GM12878 (cell line): Measurements from ENCODE around the gene TNFRSF11A. TPM values are rescaled to one million over a fixed set of nuclear protein-coding genes. Genes with fewer than 3 reads are reported as not detected.

Experiments
- ATAC-seq: fragments of 200-7000 bp; cut with Tn5 transposase; 3 replicates; pipeline ENCODE4 v1.9.1; 2020; ENCODE audit warnings: mild to moderate bottlenecking, moderate library complexity
- BruUV-seq: library from RNA; stranded (reverse); fragments of 400-500 nt; replicated peaks from 2 replicates; lab custom pipeline; 2021; lab: Mats Ljungman, UMichigan
- CTCF ChIA-PET: fragments of 300-600 bp; sonication (Branson Sonifier 250); formaldehyde crosslinking; extraction: SDS; loops from one replicate; lab custom pipeline; 2021; ENCODE audit warnings: inconsistent platforms; lab: Yijun Ruan, JAX
- POLR2A ChIA-PET: fragments of 350-600 bp; formaldehyde crosslinking; extraction: SDS; loops from one replicate; lab custom pipeline; 2021; ENCODE audit warnings: inconsistent platforms; lab: Charles Lee
- RAD21 ChIA-PET: fragments of 300-600 bp; sonication (Branson Sonifier 250); formaldehyde crosslinking; loops from one replicate; lab custom pipeline; 2023; ENCODE audit warnings: antibody characterized with exemption; ENCODE audit not compliant: unreplicated experiment; lab: Charles Lee
- SMC1A ChIA-PET: fragments of 300-600 bp; sonication (Branson Sonifier 250); formaldehyde crosslinking; loops from one replicate; lab custom pipeline; 2023; ENCODE audit not compliant: unreplicated experiment, uncharacterized antibody; lab: Charles Lee
- DNase-seq: peaks from one replicate; pipeline ENCODE4 v3.0.0-alpha.2; 2011; ENCODE audit warnings: low read depth, low spot score
- FAIRE-seq: peaks from 3 replicates; lab custom pipeline; 2011; peaks lifted over from hg19 to GRCh38; lab: Jason Lieb, UNC
- H2AFZ ChIP-seq: 2 replicates; pipeline ENCODE4 v1.6.0; 2011; ENCODE audit warnings: low read depth, low read length, control low read depth; ENCODE audit not compliant: control insufficient read depth
- H3K27ac ChIP-seq: 2 replicates; pipeline ENCODE4 v1.5.1; 2011; ENCODE audit warnings: control low read depth; ENCODE audit not compliant: control insufficient read depth, insufficient read depth
- H3K27me3 ChIP-seq, 2 experiments: replicated peaks in 1 of 2; 2 replicates each; pipeline versions ENCODE4 v1.6.0 to v1.6.1; 2011; ENCODE audit warnings: low read length in 1 of 2; ENCODE audit not compliant: control insufficient read depth in 2 of 2, insufficient read depth in 2 of 2
- H3K36me3 ChIP-seq, 2 experiments: 2 replicates each; pipeline ENCODE4 v1.5.1; 2011; ENCODE audit warnings: low read length in 1 of 2; ENCODE audit not compliant: control insufficient read depth in 2 of 2, insufficient read depth in 2 of 2
- H3K4me1 ChIP-seq: 2 replicates; pipeline ENCODE4 v1.6.1; 2011; ENCODE audit warnings: mild to moderate bottlenecking, low read length, moderate library complexity, mixed read lengths; ENCODE audit not compliant: control insufficient read depth, insufficient read depth
- H3K4me2 ChIP-seq: 2 replicates; pipeline ENCODE4 v1.6.0; 2011; ENCODE audit warnings: control low read depth; ENCODE audit not compliant: control insufficient read depth, insufficient read depth
- H3K4me3 ChIP-seq: fragments of 200-600 bp; sonication (generic); 2 replicates; pipeline ENCODE4 v1.5.1; 2016
- H3K79me2 ChIP-seq: 2 replicates; pipeline ENCODE4 v1.6.0; 2011; ENCODE audit warnings: low read length; ENCODE audit not compliant: control insufficient read depth, insufficient read depth
- H3K9ac ChIP-seq: 2 replicates; pipeline ENCODE4 v1.8.0; 2011; ENCODE audit warnings: low read length, control low read depth, mixed read lengths; ENCODE audit not compliant: control insufficient read depth, insufficient read depth
- H3K9me3 ChIP-seq: replicated peaks from 3 replicates; pipeline ENCODE4 v1.5.1; 2011; ENCODE audit warnings: mild to moderate bottlenecking, low read length; ENCODE audit not compliant: control insufficient read depth, insufficient read depth
- H4K20me1 ChIP-seq: 2 replicates; pipeline ENCODE4 v1.6.0; 2011; ENCODE audit not compliant: control insufficient read depth, insufficient read depth
- CEBPB ChIP-seq, 2 experiments: fragments of 150-350 bp in 1 of 2; IDR thresholded peaks; 2 replicates each; pipeline ENCODE4 v1.6.1; 2012 to 2014; ENCODE audit warnings: low read depth in 2 of 2, low read length in 2 of 2, borderline replicate concordance in 1 of 2, inconsistent platforms in 1 of 2
- CEBPZ ChIP-seq: fragments of 150-350 bp; IDR thresholded peaks from 2 replicates; pipeline ENCODE4 v1.6.1; 2016; ENCODE audit warnings: low read depth, low read length
- FOS ChIP-seq: IDR thresholded peaks from 3 replicates; pipeline ENCODE4 v1.6.1; 2011; ENCODE audit warnings: borderline replicate concordance; ENCODE audit not compliant: insufficient read length; ENCODE audit errors: extremely low read depth
- HDAC2 ChIP-seq: fragments of 200-600 bp; sonication (generic); IDR thresholded peaks from 2 replicates; pipeline ENCODE4 v1.6.1; 2017
- JUND ChIP-seq: IDR thresholded peaks from 2 replicates; pipeline ENCODE4 v1.6.1; 2012; ENCODE audit warnings: low read depth, mild to moderate bottlenecking, low read length, improper control_type of control experiment, moderate library complexity
- RCOR1 ChIP-seq: conservative IDR thresholded peaks from 2 replicates; pipeline ENCODE4 v1.6.1; 2012; ENCODE audit warnings: low read depth, low read length, improper control_type of control experiment
- SMARCA5 ChIP-seq: fragments of 450-650 bp; IDR thresholded peaks from 2 replicates; pipeline ENCODE4 v1.6.1; 2017; ENCODE audit warnings: mild to moderate bottlenecking
- SRF ChIP-seq, 2 experiments: IDR thresholded peaks; 2 replicates each; pipeline ENCODE4 v1.6.1; 2011; ENCODE audit warnings: low read depth in 2 of 2, low read length in 2 of 2, mild to moderate bottlenecking in 1 of 2, moderate library complexity in 1 of 2
- WGBS: methylation state at CpG from one replicate; pipeline ENCODE4 v1.1.6; 2016; ENCODE audit warnings: low lambda C conversion rate; ENCODE audit not compliant: insufficient replicate concordance, insufficient coverage; ENCODE audit errors: missing lambda C conversion rate; 5-methylcytosine and 5-hydroxymethylcytosine counted together
- in situ Hi-C: fragments of 300-500 bp; cut with MboI; formaldehyde crosslinking; loops from 9 replicates; pipeline ENCODE4 v1.14.3; 2018; ENCODE audit warnings: mixed read lengths
- intact Hi-C: fragments of 100-400 bp; cut with micrococcal nuclease; formaldehyde crosslinking; loops from one replicate; pipeline ENCODE4 v1.14.2; 2022; ENCODE audit not compliant: unreplicated experiment
- polyA plus RNA-seq, 11 experiments: library from polyadenylated mRNA; depleted of rRNA in 4 of 11; unstranded in 6 of 11; stranded (reverse) in 5 of 11; fragments of >200 nt; fragmentation: Nextera tagmentation in 4 of 11; fragmentation: Illumina TruSeq in 1 of 11; extraction: Ambion mirVana in 4 of 11; extraction: Trizol in 1 of 11; gene quantifications; 1 replicate in 1 of 11; 2 replicates in 10 of 11; pipeline versions ENCODE4 v1.2.1 to v1.2.3, GENCODE V29; 2011 to 2016; ENCODE audit warnings: inconsistent platforms in 2 of 11, missing spikeins in 2 of 11, low read depth in 1 of 11
- total RNA-seq, 4 experiments: library from RNA; depleted of rRNA in 3 of 4; stranded (reverse); fragments of >200 nt in 3 of 4; fragmentation: Illumina TruSeq in 1 of 4; extraction: Trizol in 1 of 4; gene quantifications; 2 replicates each; pipeline versions ENCODE4 v1.2.1 to v1.2.3, GENCODE V29; 2013 to 2021

The TNFRSF11A gene
- total and polyA plus RNA-seq, 10 of the 15 experiments (the other 5 are each of a cell fraction or from before 2014, with no cell fraction given) = 0.07 to 4.0 (median 0.23) TPM

- no peak for DNase-seq
- WGBS = 58% methylated on average over 6 of the region's 6 CpGs
- BruUV-seq = no TSS peak
- intact Hi-C loops = loop anchor here (5.0 to 10.0 kb wide), 3 partner anchors 142 to 256 kb away; partner anchors contain the start of genes PIGN, RELCH and ZCCHC2
- Histone ChIP-seq H4K20me1 (no peaks in the 10 kb centered on the region), H3K4me3 (no peak overlapping the region), H3K9me3 (no peaks in the 10 kb centered on the region), H3K4me1 (peaks cover 15% of the 10 kb centered on the region), H2AFZ (no peak overlapping the region), H3K27ac (no peak overlapping the region), H3K27me3 (peaks cover 0 to 13% of the 10 kb centered on the region in 2 experiments; a peak in 1 of 4 replicates), H3K9ac (no peak overlapping the region), H3K79me2 (no peaks in the 10 kb centered on the region), H3K4me2 (no peak overlapping the region), H3K36me3 (no peaks in the 10 kb centered on the region)
- in situ Hi-C loops = no loop called here
- RAD21 ChIA-PET = interaction anchor here (1.4 to 1.6 kb wide), 2 partner anchors 10 to 92 kb away, joined by 4 to 7 read pairs; no protein-coding TSS in a partner anchor
- FAIRE-seq = no peak
- POLR2A ChIA-PET = interaction anchor here (1.1 kb wide), 1 partner anchor 31 kb away, joined by 3 read pairs; no protein-coding TSS in a partner anchor
- CTCF ChIA-PET = interaction anchor here (1.1 kb wide), 2 partner anchors 10 to 11 kb away, joined by 4 to 5 read pairs; no protein-coding TSS in a partner anchor
- no peak for ATAC-seq
- SMC1A ChIA-PET = interaction anchor here (0.6 to 2.2 kb wide), 8 partner anchors 8 to 249 kb away, joined by 3 to 9 read pairs (median 4); no protein-coding TSS in a partner anchor
- no peak for TF ChIP-seq CEBPZ
- TF ChIP-seq RCOR1 = no peak
- no peak for TF ChIP-seq HDAC2
- TF ChIP-seq CEBPB (IDR thresholded peaks at IDR 0.05; ENCODE audit: borderline replicate concordance in 1 of 2, low read depth in 2 of 2, low read length in 2 of 2) = no peak
- no peak for TF ChIP-seq SRF (IDR thresholded peaks at IDR 0.05; ENCODE audit: low read depth in 2 of 2, low read length in 2 of 2)
- no peak for TF ChIP-seq SMARCA5
- TF ChIP-seq FOS = no peak
- no peak for TF ChIP-seq JUND
Observed at GRCh38 chr18:62328586-62329525, 3.7 kb downstream of the TNFRSF11A start.
